C4-2B (cell line): ENCODE measurements around the gene INPP5D.

Experiments
- H3K27ac ChIP-seq: fragments of 450-650 bp; 2 replicates; pipeline ENCODE4 v1.5.1; 2017
- ZFX ChIP-seq: fragments of 450-650 bp; IDR thresholded peaks from 2 replicates; pipeline ENCODE4 v1.6.1; 2017
- TF ChIP-seq, protein P1 (sequence below): fragments of 450-650 bp; conservative IDR thresholded peaks from 2 replicates; pipeline ENCODE4 v1.5.1; 2017; ENCODE audit warnings: mild to moderate bottlenecking

The INPP5D gene

GRCh38 chr2:233124421-233125080 is 64.4 kb downstream of the INPP5D start:
- no peak overlapping the region for H3K27ac ChIP-seq
- TF ChIP-seq ZFX = no peak
- TF ChIP-seq, protein P1, sequence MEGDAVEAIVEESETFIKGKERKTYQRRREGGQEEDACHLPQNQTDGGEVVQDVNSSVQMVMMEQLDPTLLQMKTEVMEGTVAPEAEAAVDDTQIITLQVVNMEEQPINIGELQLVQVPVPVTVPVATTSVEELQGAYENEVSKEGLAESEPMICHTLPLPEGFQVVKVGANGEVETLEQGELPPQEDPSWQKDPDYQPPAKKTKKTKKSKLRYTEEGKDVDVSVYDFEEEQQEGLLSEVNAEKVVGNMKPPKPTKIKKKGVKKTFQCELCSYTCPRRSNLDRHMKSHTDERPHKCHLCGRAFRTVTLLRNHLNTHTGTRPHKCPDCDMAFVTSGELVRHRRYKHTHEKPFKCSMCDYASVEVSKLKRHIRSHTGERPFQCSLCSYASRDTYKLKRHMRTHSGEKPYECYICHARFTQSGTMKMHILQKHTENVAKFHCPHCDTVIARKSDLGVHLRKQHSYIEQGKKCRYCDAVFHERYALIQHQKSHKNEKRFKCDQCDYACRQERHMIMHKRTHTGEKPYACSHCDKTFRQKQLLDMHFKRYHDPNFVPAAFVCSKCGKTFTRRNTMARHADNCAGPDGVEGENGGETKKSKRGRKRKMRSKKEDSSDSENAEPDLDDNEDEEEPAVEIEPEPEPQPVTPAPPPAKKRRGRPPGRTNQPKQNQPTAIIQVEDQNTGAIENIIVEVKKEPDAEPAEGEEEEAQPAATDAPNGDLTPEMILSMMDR = no peak

DNA sequence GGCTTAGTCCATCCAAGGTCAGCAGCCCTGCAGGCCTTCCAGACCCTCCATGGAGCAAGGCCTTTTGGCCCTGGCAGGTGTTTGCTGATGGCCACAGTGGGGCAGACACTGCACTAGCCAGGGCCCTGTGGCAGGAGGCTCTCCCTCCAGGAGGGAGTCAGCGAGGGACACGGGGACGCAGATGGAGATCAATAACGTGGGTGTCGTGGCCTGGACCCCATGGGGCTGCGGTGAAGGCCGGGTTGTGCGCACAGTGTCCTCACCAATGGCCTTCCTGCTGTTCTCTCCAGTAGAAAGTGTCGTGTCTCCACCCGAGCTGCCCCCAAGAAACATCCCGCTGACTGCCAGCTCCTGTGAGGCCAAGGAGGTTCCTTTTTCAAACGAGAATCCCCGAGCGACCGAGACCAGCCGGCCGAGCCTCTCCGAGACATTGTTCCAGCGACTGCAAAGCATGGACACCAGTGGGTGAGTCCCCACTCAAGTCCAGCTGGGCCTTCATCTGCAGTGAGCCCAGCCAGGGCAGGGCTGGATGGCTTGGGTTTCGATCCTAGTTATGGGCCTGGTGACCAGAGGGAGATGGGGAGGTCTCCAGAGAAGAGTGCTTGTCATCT is 65.4 kb downstream of the INPP5D start:
- H3K27ac ChIP-seq = no peak overlapping the region
- TF ChIP-seq, protein P1 = no peak
- TF ChIP-seq ZFX = no peak

- no peak for TF ChIP-seq ZFX
- TF ChIP-seq, protein P1 = no peak
Observed at GRCh38 chr2:233129351-233129978, 69.3 kb downstream of the INPP5D start.

GRCh38 chr2:233130024-233130423 is 69.9 kb downstream of the INPP5D start:
- H3K27ac ChIP-seq = no peak overlapping the region
- TF ChIP-seq ZFX = no peak
- TF ChIP-seq, protein P1 = no peak

More at GRCh38 chr2:233129351-233129978, 69.3 kb downstream of the INPP5D start:
- H3K27ac ChIP-seq = no peak overlapping the region

GRCh38 chr2:233130481-233131020 is 70.4 kb downstream of the INPP5D start:
- H3K27ac ChIP-seq = no peak overlapping the region
- no peak for TF ChIP-seq ZFX
- TF ChIP-seq, protein P1 = no peak

DNA sequence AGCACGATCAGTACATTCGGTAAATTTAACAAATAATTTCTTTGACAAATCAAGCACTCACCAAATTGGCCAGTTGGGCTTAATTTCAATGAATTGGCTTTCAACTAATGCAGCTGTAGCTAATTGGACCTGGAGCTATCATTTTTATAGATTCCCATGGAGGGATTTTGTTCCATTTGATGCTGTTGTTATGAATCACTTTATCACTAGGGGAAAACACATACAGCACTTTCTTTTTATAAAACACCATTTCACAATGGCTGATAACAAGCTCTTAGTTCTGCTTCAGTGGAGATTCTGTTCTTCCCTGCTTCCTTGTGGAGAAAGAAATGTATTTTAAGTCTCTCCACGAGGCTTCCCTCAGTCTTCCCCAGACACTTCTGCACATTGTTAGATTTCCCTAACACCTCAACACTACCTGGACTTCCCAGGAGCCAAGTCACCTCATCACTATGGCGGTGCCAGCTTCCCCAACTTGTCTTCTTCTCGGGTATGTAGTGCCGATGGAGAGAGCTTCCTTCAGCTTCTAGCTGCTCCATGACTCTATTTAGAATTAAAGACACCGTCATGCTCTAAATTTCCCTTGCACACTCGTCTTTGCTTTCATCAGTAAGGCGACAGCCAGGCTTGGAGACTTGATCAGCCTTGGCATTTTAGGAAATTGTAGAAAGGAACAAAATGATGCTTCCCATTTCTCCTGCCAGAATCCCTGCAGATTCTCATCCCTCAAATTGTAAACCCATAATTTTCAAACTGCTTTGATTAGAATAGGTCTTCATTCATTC is 72.0 kb downstream of the INPP5D start:
- no peak overlapping the region for H3K27ac ChIP-seq
- TF ChIP-seq ZFX = no peak

GRCh38 chr2:233133239-233133638 is 73.1 kb downstream of the INPP5D start:
- H3K27ac ChIP-seq = no peak overlapping the region
- TF ChIP-seq, protein P1 = no peak
- TF ChIP-seq ZFX = no peak
